Astrocyte of the spinal cord (primary cell): ENCODE results near the gene CDCA3.

ENCODE experiments used
- DNase-seq: peaks from one replicate; pipeline ENCODE4 v3.0.0; 2011; ENCODE audit warnings: low read depth, low spot score
- H3K4me3 ChIP-seq: 2 replicates; pipeline ENCODE4 v1.5.1; 2011; ENCODE audit warnings: low read depth, mild to moderate bottlenecking, low read length, moderate library complexity
- CTCF ChIP-seq: IDR thresholded peaks from 2 replicates; pipeline ENCODE4 v1.5.1; 2012; ENCODE audit warnings: low read depth, mild to moderate bottlenecking, low read length, inconsistent platforms
- in situ Hi-C: cut with HindIII; loops from 2 replicates; pipeline ENCODE4 v1.10.0; 2017; ENCODE audit warnings: low sequenced_read_pairs

Gene CDCA3

DNA sequence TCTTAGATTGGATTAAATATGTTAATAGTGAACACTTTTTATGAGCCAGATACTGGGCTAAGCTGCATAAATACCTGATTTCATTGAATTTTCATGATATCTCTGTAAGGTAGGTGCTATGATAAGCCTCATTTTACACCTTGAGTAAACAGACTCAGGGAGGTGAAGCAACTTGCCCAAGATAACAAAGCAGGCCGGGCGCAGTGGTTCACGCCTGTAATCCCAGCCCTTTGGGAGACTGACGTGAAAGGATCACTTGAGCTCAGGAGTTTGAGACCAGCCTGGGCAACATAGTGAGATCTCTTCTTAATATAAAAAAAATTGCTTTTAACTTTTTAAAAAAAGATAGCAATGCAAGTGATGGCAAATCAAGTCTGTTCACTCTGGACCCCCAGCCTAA is 9.0 kb downstream of the CDCA3 start:
- in situ Hi-C loops, result no loop called here
- no peak for TF ChIP-seq CTCF
- DNase-seq, result no peak
- no peak overlapping the region for H3K4me3 ChIP-seq

GRCh38 chr12:6840761-6841515 is 10.1 kb downstream of the CDCA3 start, which contains the start of gene GNB3:
GNB3 (plus strand) TSS chr12:6840925; CDS start chr12:6841288, 363 bp downstream.
- no peak for TF ChIP-seq CTCF
- in situ Hi-C loops, result no loop called here
- no peak within 1 kb of the TSS for H3K4me3 ChIP-seq
- no peak for DNase-seq

DNA sequence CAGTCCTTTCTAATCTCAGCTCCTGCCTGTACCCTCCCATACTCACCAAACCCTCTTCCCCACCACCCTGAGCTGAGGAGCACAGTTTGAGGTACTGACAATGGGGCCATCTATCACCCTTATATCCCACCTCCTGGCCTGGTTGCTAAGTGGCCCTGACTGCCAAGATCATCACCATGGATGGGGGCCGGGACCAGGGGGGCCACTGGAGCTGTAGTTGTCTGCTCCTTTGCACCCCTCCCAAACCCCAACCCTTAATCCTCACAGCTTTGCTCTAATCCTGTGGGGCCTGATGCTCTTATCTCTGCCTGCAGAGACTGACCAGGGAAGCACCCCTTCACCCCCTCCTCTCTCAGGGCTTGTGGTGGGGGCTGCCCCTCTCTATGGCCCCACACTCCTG is 10.8 kb downstream of the CDCA3 start:
- no peak overlapping the region for H3K4me3 ChIP-seq
- TF ChIP-seq CTCF, result no peak
- in situ Hi-C loops, result no loop called here
- no peak for DNase-seq

DNA sequence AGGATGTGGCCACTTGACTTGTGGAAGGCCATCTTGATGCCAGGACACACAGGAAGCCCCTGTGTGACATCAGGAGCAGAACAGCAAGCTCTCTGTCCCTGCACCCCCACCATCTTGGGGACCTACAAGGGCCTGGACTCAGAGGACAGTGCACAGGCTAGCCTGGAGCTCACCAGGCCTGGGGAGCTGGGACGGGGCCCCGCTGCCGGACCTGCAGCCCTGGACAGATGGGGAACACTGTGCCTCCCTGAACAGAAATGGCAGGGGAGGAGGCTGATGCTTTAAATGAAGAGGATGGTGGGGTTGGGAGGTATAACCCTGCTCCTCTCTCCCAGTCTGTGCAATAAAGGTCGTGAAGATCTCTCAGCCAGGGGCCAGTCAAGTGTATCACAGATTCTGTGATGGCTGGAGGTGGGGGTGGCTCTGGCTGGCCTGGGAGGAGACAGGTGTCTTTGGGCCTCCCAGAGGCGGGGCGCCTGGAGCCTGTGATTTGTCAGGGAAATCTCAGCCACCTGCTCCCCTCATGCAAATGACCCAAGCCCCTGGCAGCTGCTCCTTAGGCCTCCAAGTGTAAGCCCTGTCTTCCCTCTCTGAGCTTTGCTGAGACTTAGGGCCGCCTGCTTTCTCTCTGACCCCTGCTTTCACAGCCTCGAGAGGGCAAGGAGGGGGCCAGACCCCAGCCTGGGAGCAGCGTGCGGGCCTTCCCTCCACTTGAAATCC is 11.4 kb downstream of the CDCA3 start:
- no peak for TF ChIP-seq CTCF
- H3K4me3 ChIP-seq, result no peak overlapping the region
- in situ Hi-C loops, result no loop called here
- no peak for DNase-seq

GRCh38 chr12:6838854-6839253 is 12.2 kb downstream of the CDCA3 start:
- DNase-seq, result no peak
- in situ Hi-C loops, result no loop called here
- no peak for TF ChIP-seq CTCF
- H3K4me3 ChIP-seq, result no peak overlapping the region

DNA sequence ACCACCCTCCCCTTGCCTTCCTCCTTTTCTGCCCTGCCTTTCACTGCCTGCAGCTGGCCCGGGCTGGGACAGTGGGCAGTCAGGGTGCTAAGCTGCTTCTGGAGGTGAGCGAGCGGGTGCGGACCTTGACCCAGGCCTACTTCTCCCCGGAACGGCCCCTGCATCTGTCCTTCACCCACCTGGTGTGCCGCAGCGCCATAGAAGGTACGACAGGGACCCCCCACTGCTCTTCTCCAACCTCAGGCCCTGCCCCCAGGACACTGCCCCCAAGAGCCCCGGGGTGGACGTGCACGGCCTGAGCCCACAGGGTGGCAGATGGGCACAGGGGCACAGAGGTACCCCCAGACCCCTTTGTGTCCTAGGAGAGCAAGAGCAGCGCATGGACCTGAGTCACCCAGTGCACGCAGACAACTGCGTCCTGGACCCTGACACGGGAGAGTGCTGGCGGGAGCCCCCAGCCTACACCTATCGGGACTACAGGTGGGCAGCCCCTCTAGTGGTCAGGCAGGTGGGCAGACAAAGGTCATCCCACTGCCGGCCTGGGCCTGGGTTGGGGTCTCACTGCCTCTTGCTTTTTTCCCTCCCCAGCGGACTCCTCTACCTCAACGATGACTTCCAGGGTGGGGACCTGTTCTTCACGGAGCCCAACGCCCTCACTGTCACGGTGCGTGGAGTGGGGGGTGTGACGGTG is 13.6 kb downstream of the CDCA3 start:
- DNase-seq, result no peak
- no peak overlapping the region for H3K4me3 ChIP-seq
- TF ChIP-seq CTCF, result no peak
- in situ Hi-C loops, result no loop called here
